SKM-1 treated with dmso at 0.1 percent for 144 hours (cell line): ENCODE results near the gene XKR7.

Source experiments
- DNase-seq: peaks from one replicate; lab custom pipeline; 2025; ENCODE audit not compliant: unreplicated experiment; lab: John Stamatoyannopoulos, UW

XKR7 gene

DNA sequence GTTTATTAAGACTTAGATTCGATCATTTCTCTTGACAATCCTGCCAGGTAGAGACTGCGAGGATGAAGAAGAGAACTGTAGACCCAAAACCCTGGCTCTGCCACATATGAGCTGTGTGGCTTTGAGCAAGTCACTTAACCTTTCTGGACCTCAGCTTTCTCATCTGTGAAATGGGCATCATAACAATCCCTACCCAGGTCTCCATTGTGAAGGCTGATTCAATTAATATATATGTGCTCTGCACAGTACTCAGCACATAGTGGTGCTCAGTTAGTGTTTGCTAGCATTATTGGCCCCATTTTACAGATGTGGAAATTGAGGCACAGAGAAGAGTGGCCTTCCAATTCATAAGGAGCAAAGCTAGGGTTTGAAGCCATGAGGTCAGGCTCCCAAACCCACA lies 7.9 kb downstream of the XKR7 start:
- no peak for DNase-seq

DNA sequence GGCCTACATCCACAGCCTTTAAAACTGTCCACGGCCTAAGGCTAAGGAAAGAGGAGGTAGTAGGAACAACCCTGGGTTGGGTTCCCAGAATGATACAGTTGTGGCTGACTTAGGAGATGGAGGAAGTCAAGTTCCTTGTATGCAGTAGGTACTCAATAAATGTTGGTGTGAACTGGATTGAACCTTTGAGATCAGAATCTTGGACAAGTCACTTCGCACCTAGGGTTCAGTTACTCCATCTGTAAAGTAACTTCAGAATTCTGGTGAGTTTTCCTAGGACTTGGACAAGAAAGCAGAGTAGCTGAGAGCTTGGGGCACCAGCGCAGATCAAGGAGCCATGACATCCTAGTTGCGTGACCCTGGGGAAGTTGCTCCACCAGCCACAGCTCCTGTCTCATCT lies 9.1 kb downstream of the XKR7 start:
- DNase-seq = no peak

DNA sequence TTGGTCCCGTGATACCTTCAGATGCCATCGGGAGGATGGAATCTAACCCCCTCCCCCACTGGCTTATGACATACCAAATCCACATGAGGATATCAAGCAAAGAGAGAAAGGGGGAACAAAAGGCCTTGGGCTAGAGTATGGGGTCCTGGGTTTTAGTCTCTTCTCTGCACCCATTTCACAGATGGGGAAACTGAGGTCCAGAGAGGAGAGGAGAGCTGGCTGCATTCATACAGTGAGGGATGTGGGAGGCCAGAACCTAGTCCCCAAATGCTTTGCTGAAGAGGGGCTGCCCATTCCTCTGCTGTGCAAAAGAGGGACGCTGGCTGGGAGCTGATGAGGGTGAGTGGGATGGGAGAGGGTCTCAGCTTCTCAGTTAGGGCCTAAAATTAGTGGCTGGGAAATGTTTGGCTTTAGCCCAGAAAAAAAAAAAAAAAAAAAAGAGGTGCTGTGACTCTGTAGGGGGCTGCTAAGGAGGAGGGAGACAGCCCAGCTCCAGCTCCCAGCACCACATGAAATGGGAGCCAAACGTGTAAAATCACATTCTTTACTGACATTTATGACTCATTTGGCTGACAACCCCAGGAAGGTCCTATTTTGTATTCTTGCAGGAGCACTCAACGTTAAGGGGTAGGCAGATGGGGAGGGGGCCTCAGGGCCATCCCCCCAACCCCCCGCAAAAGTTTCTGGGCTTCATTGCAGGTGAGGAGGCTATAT lies 11.9 kb downstream of the XKR7 start:
- DNase-seq = no peak

DNA sequence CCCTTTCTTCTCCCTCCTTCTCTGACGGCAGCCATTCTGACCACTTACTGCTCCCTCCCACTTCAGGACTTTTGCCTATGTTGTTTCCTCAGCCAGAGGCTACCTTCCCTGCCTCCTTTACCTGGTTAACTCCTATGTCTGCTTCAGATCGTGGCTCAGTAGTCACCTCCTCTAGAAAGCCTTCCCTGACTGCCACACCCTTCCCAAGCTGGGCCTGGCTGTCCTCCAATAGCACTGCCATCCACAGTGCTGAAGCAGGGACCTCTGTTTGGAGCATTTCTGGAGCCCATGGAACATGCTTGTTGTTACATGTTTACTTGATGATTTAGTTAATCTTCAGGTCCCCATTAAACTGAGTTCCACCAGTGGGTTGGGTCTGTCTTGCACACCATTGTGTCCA lies 13.8 kb downstream of the XKR7 start:
- DNase-seq = no peak

DNA sequence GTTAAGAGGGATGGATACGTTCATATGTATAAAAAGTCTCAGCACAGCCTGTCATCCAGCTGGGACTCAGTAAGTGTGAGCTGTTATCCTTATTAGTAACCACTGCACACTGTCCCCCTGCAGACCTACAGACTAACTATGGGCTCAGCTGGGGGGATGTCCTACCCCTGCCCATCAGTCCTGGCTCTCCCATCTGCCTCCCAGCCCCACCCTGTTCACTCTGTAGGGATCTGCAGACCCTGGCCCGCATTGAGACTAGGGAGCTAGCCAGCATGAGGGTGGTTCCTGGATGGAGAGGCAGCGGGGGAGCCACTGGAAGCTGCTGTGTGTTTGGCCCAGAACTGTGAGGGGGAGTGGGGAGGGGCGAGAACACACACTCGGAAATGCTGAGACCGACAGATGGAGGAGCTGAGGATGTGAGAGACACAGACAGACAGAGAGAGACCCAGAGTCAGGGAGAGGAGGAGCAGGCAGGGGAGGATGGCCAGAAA lies 17.1 kb downstream of the XKR7 start:
- DNase-seq = no peak

DNA sequence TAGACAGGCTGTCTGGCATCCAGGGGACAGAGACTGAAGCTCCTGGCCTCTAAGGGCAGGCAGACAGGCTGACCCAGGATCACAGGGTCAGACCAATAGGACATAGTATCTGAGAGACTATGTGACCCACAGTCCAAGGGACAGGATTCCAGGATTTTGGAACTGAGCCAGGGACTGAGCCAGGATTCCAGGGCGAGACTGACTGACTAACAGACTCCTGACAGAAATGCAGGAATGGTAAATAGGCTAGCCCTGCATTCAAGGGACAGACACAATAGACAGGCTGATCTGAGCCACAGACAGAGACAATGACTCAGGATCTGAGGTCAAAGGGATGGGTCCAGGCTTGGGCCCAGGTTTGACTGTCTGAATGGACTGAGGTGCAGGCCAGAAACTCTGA lies 19.8 kb downstream of the XKR7 start:
- no peak for DNase-seq

DNA sequence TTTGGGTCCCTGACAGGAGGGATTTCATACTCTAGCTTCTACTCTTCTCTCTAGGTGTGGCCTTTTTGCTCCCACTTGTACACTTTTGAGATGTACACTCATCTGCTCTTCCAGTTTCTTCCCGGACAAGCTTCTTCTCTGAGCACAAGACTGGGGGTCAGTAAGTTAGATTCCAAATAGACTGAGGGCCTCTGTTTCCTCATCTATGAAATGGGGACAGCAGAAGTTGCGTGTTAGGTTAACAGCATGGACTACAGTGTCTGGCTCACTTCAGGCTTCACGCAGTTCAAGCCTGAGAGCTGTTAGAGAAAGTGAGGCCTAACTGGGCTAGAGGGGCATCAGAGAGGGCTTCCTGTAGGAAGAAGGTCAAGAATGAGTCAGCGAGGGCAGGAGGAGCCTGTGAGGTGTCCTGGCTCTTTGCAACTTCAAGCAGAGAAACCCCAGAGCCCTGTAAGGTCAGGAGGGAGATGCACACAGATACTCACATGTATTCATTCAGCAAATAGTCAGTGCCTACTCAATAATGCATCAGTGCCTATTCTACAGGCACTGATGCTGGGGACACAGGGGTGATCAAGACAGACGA lies 20.6 kb downstream of the XKR7 start:
- no peak for DNase-seq

DNA sequence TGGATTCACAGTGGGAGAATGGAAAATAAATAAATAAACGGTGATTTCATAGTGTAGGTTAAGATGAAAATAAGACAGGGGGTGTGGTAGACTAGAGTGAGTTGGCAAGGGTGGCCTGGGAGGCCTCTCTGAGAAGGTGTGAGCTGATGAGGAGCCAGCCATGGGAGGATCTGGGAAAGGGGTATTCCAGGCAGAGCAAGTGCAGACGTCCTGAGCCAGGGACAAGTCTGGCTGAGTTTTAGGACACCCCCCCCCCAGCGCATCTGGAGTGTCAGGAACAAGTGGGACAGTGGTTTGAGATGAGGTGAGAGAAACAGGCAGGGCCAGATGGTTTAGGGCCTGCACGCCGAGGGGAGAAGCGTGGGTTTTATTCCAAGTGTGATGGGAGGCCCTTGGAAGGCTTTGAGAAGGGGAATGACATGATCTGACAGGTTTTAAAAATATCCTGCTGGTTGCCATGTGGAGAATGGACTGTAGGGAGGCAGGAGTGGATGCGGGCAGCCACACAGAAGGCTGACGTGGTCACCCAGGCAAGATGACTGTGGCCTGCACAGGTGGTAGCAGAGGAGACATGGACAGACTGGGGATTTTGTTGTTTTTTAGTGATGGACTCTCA lies 21.2 kb downstream of the XKR7 start:
- DNase-seq = no peak

DNA sequence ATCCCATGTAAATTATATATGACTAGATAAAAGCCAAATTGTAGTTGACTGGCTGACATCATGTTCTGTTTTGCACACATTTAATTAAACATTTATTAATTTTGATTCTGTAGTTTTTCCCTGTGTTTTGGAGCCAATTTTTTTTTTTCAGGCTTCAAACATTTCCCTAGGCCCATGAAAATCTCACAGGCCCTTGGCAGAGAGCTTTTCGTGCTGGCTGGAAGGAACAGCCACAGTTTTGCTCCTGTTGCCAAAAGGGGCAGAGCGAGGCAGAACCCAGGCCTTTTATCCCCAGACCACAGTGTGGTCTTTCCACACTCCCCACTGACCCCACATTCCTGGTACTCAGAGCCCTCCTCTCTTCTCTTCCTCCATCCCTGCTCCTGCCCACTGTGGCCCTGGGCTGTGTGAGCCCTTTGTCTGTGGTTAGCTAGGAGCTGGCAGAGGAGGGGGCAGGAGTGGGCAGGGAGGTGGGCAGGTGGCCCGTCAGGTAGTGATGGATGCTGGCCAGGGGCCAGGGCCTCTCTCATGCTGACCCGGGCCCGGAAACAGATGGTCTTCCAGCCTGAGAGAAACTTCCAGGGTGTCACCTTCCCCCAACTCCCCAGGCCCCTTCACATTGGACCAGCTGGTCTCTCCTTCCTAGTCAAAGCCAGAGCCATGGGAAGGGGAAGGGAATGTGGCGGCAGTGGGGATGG lies 22.8 kb downstream of the XKR7 start:
- DNase-seq = no peak

DNA sequence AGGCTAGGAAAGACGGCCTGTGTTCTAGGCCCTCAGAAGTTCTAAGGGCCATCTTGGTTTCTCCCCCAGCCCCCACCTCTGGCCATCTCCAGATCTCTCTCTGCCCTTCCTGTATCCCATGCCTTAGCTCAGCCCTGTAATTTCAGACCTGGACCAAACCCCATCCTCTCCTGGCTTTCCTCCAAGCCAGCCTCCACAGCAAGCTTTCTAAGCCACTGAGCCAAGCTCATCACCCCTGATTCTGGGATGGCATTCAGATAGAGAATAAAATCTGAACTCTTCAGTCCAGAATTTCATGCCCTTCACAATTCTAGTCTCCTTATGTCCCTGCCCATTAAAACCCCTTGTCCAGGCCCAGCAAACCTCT lies 23.4 kb downstream of the XKR7 start:
- no peak for DNase-seq

DNA sequence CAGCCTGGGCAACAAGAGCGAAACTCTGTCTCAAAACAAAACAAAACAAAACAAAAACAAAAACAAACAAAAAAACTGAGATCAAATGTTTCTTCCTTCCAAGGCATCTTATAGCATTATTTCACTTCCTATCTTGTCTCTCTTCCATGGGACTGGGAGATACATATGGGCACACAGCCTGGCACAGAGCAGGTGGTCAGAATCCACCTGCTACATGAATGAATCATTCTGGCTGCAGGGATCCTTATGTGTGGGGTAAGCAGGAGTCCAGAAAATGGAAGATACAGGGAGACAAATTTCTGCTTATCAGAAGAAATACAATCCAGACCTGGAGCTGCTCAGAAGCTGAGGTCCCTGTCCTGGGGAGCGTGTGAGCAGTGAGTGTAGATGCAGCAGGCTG lies 24.1 kb downstream of the XKR7 start:
- DNase-seq = no peak

DNA sequence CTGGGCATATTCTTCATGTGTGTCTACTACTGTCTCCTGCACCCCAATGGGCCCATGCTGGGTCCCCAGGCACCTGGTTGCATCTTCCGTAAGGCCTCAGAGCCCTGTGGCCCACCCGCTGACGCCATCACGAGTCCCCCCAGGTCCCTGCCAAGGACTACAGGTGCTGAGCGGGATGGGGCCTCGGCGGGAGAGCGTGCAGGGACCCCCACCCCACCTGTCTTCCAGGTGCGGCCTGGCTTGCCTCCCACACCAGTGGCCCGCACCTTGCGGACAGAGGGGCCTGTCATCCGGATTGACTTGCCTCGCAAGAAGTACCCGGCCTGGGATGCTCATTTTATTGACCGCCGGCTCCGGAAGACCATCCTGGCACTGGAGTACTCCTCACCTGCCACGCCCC lies 29.0 kb downstream of the XKR7 start:
- DNase-seq = no peak

DNA sequence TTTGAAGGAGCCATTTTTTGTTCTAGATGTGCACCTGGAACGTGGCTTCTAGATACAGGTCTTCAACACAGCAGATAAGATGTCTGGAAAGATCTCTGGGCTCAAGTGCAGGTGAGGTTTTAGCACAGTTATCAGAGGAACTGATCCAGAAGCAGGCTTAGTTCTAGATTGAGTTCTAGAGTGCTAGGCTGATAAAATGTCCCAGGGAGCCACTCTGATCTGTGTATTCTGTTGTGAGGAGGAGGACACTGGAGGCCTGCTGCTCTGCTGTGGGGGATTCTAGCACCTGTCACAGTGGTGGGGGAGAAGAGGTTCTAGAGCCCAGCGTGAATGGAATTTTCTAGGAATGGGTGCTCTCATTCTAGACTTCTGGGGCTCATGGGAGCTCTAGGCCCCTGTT lies 30.3 kb downstream of the XKR7 start:
- DNase-seq = no peak

DNA sequence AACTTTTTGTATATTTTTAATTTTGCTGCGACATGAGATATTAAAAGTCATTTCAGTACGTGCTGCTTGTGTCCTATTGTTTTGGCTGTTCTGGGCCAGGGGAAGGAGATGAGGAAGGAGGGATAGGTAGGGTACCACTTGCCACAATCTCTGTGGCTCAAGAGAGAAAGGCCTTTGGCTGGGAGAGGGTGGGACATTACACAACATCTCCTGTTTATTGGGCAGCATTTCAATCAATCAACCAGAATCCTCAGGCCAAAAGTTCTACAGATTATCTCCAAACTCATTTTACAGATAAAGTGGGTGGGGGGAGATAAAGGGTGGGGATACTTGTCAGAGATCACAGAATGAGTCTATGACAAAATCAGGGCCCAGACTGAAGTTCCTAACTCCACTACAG lies 35.4 kb downstream of the XKR7 start:
- no peak for DNase-seq

DNA sequence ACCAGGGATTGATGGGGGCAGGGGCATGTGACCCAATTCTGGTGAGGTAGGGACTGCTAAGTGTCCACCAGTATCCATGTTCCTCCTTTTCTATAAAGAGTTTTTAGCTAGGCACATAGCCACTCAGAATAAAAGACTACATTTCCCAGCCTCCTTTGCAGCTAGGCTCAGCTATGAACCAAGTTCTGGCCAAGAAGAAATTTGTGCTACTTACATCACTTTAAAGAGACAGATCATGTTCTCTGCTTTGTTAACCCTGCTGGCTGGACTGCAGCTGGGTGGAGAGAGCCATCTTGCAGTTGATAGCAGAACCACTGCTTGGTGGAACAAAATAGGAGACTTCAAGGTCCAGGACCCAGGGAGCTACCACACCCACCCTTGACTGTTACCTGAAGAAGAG lies 37.0 kb downstream of the XKR7 start:
- DNase-seq = no peak

DNA sequence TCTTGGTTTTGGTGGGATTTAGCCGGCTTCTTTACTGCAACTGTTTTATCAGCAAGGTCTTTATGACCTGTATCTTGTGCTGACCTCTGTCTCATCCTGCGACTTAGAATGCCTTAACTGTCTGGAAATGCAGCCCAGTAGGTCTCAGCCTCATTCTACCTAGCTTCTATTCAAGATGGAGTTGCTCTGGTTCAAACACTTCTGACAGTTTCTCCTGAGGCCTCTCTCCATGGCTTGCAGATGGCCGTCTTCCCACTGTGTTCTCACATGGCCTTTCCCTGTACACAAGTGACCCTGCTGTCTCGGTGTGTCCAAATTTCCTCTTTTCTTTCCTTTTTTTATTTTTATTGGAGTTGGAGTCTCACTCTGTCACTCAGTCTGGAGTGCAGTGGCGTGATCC lies 38.1 kb downstream of the XKR7 start:
- no peak for DNase-seq

DNA sequence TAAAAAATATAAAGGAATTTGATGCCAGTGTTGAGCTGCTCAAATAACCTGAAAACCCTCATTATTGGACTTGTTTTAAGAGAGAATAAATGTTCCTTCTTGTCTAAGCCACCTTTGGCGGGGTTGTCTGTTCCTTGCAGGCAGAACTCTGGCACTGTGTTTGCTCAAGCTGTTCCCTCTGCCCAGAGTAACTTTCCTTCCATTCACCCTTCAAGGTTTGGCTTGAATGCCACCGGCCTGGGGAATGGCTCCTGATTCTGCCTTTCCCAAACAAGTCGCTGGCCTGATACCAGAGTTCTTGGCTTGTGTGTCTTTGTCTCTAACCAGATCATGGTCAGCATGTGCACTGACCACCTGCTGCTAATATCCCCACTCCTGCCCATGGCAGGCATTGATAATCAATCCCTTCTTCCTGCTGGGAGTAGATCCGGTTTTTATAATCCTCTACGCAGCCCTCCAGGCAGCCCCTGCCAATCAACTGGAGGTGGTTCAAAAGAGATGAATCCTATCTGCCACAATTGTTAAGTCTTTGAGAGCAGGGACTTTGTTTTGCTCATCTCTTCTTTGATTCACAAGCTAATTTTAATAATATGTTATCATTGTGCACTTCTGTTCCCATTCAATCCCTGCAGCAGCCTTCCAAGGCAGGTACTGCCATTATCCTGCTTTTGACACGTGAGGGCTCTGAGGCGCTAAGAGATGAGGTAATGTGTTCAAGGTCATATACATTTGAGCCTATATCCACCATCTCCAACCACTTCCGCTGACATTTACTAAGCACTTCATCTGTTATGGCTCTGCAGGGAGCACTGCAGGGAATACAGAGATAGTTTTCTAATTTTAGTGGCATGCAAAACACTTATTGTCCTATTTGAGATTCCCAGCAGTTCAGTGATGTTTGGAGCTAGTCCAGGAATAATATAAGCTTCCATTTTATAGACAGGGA lies 39.2 kb downstream of the XKR7 start:
- DNase-seq = no peak

DNA sequence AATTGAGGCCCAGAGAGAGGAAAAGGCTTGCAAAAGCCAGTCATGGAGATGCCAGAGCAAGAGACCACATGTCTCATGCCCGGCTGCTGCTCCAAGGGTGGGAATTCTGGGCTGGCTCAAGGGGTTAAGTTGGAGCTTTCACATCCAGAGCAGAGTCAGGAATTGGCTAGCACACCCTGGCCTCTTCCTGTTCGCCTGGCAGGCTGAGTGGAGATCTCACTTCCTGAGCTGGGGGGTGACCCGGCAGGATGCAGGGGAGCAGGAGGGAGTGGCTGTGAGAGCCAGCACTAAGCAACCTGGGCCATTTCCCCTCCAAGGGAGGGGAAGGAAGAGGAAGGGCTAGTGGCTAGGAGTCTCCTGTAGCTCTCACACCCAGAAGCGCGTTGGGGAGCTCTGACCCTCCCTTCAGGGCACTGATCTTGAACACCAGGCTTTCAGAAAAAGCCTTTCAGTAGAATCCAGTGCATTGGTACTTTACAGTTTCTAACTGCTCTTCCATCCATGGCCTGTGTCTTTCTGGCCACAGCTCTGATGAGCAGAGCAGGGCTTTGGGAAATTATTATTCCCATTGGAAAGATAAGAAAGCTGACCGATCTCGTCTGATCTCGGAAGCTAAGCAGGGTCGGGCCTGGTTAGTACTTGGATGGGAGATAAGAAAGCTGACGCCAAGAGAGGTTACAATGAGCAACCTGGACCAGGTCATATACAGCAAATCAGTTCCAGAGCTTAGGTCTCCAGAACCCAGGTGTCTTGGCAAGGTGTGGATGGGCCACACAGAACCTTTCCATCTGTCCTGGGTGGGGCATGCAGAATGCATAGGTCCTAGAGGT lies 40.1 kb downstream of the XKR7 start:
- DNase-seq = no peak

DNA sequence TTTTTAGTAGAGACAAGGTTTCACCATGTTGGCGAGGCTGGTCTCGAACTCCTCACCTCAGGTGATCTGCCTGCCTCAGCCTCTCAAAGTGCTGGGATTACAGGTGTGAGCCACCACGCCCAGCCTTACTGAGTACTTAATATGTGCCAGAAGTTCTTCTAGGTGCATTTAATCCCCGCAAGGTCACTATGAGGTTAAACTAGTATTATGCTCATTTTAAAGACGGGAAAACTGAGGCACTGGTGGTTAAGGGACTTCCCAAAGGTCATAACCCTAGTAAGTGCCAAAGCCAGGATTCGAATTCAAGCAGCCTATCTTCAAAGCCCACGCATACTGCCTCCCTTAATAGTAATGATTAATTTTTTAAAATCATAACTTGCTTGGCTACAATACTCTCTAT lies 41.6 kb downstream of the XKR7 start:
- DNase-seq = no peak

DNA sequence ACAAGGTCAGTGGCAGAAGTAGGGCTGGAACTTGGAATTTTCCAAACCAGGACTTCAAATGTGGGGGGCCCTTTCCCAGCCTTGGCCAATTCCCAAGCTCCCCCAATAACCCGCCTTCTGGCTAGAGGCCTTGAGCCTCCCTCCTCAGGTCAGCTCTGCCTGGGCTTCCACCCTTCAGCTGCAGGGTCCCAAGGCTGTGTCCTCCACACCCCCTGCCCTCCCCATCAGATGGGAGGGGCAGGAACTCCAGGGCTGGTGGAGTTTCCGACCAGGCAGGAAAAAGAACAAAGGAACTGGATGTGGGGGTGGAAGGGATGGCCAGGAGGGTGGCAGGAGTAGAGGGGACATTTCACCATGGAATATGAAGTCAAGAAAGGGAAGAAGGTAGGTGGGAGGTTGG lies 42.1 kb downstream of the XKR7 start, which contains the start of gene CCM2L:
Gene CCM2L (plus strand): TSS at position 338 of the 400 bp plus-strand sequence. CDS start 17 bp downstream, at position 355.
- no peak for DNase-seq
